DMS114 treated with DMSO at 0.1 percent for 48 hours (cell line): ENCODE results near the gene CUL1.
A peak's percentile ranks its signal among the peaks of the same experiment; 100 is the strongest.
"Not testable (repeated sequence)": the region's sequence is repeated elsewhere in the genome, so short reads cannot be mapped to it uniquely, and the experiment has no call there.

Source experiments
- DNase-seq: peaks from one replicate; lab custom pipeline; 2025; ENCODE audit not compliant: unreplicated experiment; lab: John Stamatoyannopoulos, UW

CUL1 gene

DNA sequence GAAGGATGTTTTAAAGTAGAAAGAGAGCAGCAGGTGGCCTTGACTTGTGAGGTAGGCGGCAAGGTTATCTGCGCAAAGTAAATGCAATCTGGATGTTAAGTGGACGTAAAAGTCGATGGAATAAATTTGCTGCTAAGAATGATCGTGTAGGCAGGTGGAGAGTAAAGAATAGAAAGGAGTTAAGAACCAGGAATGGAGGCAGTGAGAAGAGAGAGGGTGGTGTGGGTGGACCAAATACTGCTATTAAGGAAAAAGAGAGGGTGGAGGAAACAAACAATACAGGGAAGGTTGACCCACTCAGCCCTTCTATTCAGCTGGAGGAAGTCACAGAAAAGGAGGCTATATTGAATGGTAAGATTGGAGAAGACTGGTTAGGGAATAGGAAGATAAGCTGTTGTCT, 1.9 kb upstream of the CUL1 start:
- no peak for DNase-seq

DNA sequence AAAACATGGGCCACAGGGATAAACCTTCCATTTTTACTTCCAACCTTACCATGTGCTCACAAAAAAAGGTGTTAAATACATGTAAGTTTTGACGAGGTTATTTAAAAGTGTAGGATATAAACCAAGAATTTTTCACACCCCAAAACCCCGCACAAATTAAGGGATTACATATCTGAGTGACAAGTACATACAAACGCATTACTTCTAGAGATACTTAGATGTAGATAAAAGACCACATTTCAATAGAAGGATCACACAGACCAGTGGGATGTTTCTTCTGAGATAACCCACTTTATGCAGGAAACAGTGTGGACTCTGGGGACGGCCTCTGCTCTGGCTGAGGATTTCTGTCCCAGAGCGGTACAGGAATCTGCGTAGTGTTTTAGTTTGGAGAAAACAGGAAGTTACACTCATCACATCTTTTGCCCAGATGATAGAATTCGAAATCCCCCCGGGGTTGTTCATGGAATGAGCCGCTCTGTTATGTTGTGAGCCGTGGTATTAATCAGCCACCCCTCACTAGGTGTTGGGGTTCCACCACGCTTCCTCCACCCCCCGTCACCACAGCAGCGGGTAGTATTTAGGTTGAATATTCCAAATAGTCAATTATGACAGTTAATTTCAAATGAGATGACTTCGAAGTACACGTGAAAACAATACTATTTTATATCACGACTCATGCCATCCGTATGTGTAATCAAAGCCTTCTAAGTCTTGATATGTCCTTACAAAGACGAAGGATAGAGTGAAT, 1.3 kb upstream of the CUL1 start:
- DNase-seq, result no peak

DNA sequence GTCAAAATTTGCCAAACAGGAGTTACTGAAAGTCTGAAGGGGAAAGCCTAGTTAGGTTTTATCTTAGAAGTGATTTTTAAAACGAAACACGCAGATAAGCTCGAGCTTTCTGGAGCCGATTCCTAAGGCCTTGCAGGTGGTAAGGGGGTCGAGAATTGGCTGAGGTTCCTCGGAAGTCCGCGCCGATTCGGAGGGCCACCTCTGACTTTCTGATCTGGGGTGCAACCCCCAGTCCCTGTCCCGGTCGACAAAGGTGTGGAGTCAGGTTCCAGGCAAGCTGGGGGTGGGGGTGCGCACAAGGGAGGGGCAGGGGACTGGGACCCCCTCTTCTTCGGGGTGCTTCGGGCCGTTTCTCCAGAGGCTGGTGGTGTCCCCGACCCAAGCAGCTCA, 701 bp upstream of the CUL1 start:
- DNase-seq, result no peak

DNA sequence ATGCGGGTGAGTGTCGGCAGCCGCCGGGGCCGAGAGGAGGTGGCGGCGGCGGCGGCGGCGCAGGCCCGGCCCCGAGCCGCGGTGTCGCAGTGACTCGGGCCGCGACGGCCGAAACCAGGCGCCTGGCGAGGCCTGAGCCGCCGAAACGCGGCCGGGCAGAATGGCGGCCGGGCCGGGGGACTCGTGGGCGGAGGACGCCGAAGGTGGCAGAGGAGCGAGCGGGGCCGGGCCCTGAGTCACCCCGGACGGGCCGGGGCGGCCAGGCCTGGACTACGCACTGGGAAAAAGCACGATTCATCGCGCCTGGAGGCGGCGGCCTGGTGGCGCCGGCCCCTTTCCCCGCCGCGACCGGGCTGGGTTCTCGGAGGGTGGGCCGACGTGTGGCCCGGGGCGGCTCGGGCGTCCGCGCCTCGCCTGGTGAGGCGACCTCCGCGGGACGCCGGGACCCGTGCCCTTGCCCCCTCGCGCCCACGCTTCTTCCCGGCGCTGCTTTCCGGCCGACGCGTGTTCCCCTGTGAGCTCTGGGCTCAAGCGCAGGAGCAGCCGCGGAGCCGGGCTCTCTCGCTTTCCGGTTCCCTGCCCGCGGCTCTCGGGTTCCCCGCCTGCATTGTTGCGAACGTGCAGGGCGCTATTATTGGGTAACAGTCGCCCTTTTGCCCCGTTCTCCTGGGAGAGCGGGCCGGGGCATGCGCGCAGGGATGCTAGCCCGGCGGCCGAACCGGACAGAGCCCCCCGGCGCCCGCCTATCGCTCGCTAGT, 500 bp downstream of the CUL1 start:
- DNase-seq, result no peak

DNA sequence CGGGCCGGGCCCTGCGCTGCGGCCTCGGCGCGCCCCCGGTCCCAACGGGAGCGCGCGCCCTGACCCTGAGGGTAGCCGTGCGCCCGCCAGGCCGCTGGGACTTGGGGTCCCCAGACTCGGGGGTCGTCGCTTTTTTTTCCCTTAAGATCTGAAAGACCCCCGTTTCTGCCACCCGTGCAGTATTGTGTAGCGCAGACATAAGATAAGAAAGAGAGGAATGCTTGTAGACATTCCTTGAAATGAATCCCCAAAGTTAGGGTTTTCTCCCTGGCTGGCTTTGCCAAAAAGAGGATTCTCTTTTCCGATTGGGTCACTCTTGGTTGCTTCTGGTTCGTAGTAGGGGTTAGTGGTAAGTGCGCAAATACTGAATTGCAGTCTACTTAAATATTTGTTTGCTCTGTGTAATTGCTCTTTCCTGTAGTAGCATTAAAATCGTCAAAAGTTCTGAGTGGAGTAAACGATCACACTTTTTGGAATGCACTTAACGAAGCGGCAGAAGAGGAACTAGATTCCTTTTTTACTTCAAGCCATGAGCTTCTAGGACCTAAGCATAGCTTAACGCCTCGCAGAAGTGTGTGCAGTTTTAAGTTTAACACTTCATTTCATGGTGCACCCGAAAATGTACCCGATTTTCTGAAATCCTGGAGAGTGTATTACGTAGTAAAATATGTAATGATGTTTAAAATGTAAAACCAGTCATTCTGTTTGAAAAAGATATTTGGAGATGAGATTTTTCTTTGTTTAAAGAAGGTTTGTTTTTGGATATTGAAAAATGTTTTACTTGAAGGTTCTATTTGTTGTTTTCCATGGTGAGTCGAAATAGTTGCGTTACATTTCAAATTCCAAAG, 1.3 kb downstream of the CUL1 start:
- peak; percentile 26 for DNase-seq

DNA sequence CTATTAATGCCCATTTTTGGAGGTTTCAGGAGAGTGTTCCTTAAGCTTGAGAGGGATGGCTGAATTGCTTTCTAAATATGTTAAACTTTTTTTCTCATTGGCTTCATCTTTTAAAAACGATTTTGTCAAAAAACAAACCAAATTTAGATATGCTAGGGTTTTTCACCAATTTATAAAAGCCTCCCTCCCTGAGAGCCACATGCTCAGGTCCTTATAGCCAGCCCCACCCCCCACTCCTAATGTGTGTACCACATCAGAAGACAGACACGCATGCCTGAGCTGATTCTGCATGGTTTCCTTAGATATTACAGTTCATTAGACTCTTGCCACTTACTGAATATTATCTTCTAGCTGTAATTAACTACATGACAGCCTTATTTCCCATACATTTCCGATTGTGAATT, 2.0 kb downstream of the CUL1 start:
- DNase-seq, result no peak

DNA sequence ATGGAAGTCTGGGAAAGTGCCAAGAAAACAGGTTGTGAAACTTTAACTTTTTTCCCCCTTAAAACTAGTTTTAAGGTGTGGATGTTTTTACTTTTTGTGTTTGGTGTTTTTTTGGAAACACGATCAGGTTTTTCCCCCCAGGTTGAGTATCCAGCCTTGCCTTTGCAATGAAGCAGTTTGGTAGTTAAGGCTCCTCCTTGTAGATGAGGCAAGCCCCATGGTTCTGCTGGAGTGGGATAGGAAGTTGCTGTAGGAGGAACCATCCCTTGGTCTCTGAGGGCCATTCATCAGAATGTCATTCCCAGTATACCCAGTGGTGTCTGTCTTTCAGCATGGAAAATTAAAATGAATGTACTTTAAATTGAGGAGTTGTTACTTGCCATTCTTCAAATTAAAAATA, 2.7 kb downstream of the CUL1 start:
- DNase-seq, result no peak

DNA sequence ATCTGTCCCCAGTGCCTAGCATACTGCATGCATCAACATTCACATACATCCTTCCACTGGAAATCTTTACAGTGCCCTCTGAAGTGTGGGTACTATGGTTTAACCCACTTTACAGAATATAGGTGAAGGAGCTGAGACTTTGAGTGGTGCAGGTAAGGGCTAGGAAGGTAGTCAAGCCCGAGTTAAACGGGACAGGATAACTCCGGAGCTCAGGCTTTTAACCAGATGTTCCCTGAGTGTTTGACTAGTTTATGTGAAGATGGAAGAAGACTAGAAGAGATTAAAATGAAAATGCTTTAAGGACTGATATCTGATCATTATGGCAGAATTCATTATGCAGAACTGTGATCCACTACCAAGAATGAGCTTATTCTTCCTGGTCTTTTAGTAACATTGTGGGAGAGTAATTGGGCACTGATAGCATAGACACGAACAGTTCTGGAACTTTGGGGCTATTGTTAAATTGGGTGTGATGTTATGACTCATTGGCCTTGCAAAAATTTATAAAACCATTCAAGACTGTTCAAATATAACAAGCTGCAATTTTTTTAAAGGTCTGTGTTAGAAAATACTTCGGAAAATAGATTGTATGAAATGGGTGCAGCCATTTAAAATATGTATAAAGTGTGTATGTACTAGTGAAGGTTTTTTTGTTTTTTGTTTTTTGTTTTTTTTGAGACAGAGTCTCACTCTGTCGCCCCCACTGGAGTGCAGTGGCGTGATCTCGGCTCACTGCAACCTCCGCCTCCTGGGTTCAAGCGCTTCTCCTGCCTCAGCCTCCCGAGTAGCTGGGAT, 4.4 kb downstream of the CUL1 start:
- DNase-seq, result no peak

DNA sequence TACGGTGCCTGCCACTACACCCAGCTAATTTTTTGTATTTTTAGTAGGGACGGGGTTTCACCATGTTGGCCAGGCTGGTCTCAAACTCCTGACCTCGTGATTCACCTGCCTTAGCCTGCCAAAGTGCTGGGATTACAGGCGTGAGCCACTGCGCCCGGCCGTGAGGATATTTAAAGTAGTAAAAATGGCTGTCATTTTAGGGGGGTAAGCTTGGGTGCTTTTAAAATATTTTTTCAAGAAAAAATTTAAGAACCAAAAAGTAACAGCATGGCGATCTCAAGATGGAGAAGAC, 4.9 kb downstream of the CUL1 start:
- DNase-seq, result not testable (repeated sequence)

DNA sequence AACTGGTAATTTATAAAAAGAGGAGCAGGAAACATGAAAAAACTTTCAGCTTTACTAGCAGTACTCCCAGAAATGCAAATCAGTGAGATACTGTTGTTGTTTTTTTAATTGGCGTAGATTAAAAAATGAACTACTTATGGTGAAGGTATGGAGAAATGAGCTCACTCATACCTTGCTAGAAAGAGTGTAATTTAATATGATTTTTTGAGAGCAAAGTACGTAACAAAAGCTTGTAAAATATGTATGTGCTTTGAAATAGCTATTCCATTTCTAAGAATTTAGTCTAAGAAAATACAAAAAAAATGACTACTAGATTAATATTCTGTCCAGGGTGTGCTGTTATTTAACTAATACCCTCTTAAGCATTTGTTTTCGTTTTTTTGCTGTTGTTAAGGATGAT, 5.5 kb downstream of the CUL1 start:
- no peak for DNase-seq

DNA sequence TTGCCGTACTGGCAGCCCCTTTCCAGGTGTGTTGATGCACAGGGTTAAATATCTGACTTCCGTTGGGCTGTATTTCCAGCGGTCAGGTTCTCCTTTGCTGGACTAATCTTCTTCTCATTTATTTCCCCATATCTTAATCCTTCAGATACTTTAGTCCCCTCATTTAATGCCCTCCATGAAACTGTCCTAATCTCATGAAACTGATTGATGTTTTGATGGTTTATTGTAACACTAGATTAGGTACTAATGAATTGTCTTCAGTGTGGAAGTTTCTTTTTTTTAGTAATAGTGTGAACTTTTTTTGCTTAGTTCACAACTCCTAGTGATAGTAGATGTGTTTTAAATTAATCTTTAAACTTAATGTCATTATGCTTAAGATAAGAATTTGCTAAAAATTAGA, 6.3 kb downstream of the CUL1 start:
- DNase-seq, result no peak

DNA sequence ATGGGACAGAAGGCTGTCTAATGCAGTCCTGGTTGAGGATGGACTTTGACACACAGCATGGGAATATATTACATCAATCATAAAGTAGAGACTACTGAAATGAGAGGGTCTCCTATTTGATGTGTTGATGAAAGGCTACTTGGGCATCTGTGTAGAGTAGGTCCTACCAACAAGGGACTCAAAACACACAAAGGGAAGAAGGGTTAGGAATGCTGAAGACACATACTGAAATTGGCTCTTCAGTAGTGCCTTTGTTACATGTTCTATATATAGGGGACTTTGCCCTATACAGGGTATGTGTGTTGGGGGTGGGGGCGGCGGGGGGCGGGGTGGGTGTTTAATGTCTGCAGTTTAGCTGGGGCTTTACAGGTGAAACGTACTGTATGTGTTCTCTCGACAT, 7.7 kb downstream of the CUL1 start:
- DNase-seq, result no peak

DNA sequence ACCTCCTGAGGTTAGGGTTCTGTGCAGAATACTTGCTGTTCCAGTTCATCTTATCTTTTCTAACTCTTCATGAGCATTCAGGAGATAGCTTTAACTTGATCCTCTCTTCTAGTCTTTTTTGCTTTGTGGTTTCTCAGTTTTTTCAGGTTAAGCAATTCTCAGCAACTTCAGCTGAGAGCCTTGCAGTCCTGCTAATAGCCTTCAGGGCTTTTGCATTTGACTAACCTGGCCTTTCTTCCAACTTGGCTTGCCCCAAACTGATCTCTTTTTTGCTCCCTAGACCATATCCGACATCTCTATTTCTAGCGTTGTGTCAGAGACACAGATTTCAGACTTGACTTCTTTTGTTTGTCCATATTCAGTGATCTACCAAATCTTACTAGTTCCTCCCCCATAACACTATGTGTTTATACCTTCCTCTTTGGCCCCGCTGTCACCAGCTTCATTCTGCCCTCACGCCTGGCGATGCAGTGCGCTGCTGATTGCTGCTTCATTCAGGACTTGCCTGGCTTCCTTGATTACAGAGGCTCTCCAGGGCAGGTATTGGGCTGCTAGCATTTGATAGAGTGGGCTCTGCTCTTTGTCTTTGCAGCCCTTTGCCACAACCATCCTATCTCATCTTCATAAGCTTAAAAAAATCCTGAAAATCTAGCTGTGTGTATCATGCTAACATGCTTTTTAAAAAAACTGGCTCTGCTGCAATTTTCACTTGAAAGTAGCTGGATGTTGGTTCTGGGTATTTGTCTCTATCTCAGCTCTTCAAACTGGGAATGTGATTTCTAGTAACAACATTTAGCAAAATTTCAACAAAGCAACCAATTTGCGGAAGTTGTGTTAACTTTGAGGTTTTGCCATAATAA, 9.6 kb downstream of the CUL1 start:
- no peak for DNase-seq

DNA sequence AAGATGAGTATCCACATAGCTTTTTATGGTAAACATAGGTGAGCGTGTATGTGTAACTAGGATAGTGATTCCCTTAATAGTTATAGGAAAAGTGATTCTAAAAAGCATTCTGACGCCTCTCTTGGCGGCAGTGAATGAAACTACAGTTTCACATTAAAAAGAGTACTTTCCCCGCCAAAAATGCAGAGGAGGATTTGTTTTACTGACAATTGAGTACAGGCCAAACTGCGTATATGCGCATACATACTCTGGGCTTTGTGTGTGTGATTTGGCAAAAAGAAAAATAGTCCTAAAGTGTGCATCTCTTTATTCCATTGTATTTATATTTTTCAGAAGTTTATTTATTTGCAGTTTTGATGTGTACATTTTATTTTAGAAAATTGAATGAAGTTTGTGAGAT, 10.3 kb downstream of the CUL1 start:
- no peak for DNase-seq

DNA sequence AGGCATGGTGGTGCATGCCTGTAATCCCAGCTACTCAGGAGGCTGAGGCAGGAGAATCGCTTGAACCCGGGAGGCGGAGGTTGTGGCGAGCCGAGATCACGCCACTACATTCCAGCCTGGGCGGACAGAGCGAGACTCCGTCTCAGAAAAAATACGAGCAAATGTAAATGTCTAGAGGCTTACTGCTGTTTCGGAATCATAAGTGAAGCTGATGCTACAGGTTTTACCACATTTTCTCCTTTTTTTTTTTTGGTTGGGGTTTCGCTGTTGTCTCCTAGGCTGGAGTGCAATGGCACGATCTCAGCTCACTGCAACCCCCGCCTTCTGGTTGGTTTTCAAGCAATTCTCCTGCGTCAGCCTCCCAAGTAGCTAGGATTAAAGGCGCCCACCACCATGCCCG, 11.7 kb downstream of the CUL1 start:
- DNase-seq, result not testable (repeated sequence)

DNA sequence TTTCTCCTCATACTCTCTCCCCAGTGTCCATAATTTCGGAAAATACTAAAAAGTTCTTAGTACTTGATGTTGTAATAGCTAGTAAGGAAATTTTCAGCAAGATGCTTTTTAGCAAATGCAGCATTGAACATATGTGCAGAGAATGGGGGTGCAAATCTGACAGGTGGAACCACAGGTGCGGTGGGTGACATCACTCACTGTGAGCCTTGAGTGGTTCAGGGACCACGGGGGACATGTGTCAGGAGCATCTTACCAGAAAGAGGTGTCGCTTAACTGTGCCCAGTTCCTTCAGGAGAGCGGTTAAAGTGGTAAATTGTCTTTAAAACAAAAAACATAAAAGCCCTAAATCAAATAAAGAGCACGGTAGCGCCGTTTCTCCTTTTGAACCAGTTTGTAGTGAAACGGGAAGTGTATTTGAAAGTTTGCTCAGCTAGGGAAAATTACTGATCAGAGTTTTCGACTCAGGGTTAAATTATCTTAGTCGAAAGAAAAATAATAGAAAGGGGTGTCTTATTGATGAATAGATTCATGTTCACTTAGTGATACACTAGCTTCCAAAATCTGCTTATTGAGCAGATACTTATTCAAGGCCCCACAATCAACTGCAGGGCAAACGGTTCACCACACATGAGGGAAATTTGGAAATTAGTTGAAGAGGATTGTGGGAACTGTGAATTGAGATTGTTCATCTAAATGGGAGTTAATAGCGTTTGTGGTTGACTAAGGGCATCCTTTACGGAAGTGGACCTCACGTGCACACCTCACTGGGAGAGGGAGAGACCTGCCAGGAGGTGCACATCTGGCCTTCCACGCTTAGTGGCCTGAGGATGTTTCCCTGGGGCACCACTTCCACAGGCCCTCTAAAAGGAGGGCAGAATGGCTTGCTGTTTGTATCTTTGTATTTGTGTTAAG, 12.7 kb downstream of the CUL1 start:
- DNase-seq, result no peak

DNA sequence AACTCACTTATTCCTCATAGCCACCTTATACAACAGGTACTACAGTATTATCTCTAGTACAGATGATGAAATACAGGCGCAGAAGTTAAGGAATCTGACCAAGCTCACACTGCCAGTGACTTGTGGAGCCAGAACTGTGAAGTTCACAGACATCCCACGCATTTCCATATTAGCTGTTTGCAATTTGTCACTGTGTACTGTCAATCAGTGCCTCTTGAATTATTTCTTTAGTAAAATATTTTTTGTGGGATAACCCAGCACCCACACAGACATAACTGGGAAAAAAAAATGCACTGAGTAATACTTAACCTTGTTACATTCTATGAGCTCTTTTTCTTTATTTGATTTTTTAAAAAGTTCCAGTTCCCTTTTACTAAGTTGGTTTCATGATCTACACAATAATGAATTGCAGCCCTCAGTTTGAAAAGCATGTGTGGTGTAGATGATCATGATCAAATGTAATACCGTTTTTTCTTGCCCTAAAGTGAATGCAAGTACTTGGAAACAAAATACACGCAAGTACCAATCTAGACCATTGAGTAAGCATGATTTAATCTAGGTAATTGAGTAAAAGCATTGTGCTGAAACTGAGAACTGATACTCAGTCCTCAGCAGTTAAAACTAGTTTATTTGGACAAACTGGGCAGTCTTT, 14.1 kb downstream of the CUL1 start:
- no peak for DNase-seq

DNA sequence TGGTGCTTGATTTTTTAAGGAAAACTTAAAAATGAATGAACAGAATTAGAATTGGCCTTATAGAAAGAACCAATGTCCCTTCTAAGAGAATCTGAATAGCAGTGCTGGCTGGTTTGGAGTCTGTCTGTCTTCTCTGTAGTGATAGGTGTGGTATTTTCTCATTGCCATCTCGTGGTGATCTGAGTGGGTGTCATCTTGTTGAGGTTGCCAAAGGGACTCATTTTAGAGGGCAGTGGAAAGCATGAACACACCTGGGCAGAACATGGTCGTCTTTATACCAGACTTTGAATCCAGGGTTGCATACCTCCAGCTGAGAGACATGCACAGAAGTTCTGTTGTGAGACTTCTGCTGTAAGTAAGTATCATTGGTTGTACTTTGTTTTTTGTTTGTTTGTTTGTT, 15.8 kb downstream of the CUL1 start:
- no peak for DNase-seq

DNA sequence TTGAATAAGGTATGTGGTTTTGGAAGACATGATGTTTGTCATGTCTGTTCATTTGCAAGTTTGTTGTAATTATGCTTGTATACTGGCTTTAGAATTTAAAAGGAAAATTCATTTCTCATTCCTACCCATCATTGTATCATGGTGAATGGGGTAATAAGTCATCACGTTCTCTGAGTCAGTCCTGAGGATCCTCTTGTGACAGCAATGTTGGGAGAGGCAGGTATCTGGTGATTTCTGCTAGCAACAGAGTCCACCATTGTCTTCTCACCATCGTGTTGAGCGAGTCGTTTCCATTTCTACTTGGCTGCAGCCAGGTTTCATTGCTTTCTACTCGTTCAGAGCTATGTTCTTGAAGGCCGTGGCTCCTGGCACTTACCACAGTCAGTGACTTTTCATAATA, 16.3 kb downstream of the CUL1 start:
- no peak for DNase-seq
